NCI-H460 (cell line): ENCODE measurements around the gene SDC3. TPM values are rescaled to one million over a fixed set of nuclear protein-coding genes. Genes with fewer than 3 reads are reported as not detected.
"Not testable (repeated sequence)": the region's sequence is repeated elsewhere in the genome, so short reads cannot be mapped to it uniquely, and the experiment has no call there.

ENCODE experiments used
- DNase-seq: peaks from one replicate; pipeline ENCODE4 v3.0.0-alpha.2; 2016; ENCODE audit warnings: low read depth; ENCODE audit errors: extremely low read depth
- polyA plus RNA-seq: library from polyadenylated mRNA; depleted of rRNA; stranded (reverse); fragments of >200 nt; gene quantifications from 2 replicates; pipeline ENCODE4 v1.2.3, GENCODE V29; 2014; cell fraction: nucleus; rRNA removed
- total RNA-seq: library from RNA; depleted of rRNA; stranded (reverse); fragments of >200 nt; shearing (Covaris generic); gene quantifications from 2 replicates; pipeline ENCODE4 v1.2.3, GENCODE V29; 2014; rRNA removed

Gene SDC3, protein sequence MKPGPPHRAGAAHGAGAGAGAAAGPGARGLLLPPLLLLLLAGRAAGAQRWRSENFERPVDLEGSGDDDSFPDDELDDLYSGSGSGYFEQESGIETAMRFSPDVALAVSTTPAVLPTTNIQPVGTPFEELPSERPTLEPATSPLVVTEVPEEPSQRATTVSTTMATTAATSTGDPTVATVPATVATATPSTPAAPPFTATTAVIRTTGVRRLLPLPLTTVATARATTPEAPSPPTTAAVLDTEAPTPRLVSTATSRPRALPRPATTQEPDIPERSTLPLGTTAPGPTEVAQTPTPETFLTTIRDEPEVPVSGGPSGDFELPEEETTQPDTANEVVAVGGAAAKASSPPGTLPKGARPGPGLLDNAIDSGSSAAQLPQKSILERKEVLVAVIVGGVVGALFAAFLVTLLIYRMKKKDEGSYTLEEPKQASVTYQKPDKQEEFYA
- 9.7 and 11.3 TPM in 2 replicates for total RNA-seq
- polyA plus RNA-seq, result 16.4 and 17.5 TPM in 2 replicates

DNA sequence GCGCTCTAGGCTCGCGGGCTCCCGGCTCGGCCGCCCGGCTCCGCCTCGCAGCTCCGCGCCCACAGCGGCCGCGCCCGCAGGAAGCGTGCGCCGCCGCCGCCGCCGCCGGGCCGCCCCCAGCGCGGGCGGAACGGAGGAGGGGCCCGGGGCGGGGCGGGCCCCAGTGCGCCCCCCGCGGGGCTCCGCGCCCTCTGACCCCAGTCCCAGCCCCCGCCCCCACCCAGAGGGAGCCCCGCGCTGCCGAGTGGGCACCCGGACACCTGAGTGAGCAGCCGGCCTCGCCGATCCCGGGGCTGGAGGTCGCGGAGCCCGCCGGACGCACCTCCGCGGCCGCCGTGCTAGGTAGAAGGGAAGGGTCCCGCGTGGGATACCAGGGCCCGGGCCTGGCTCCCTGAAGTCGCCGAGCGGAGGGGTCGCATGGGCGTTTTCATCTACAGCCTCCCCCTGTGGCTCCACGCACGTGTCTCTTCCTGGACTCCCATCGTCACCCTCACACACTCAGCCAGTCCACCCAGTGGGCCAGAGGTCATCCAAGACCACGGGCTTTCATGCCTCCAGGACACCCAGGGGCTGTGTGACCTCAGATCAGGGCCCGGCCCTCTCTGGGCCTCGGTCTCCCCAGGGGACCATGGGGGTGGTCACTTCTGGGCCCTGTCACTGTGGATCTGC, at the start of gene SDC3:
Gene SDC3, minus strand, starts transcription at position 63 of the 669 bp plus-strand sequence. CDS start 172 bp downstream, outside the sequence.
- DNase-seq, result no peak

DNA sequence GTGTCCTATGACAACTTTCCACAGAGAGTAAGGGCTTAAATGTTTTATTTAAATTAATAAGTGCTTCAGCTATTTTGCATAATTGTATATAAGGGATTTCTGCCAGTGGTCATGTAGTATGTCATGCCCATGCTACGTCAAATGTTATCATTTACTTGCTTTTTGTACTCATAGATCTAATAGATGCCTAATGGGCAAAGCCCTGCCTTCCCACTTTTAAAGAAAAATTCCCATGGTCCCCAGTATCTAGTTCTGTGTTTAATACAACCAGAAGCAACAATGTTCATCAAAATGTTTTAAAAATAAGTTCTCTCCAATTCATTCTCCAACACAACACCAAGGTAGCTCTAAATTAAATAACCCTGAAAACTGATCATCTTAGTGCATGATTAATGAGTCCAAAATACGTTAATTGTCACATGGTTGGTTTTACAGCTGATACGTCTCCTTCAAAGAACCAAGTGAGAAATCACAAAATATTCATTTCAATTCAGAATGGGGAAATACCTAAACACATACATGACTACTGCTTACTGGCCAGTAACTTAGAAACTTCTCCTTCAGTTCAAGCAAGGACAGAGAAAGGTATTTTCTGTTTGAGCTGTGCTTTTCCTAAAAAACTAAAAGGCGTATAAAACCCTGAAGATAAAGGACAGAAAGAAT, 49.1 kb upstream of the SDC3 start:
- no peak for DNase-seq

DNA sequence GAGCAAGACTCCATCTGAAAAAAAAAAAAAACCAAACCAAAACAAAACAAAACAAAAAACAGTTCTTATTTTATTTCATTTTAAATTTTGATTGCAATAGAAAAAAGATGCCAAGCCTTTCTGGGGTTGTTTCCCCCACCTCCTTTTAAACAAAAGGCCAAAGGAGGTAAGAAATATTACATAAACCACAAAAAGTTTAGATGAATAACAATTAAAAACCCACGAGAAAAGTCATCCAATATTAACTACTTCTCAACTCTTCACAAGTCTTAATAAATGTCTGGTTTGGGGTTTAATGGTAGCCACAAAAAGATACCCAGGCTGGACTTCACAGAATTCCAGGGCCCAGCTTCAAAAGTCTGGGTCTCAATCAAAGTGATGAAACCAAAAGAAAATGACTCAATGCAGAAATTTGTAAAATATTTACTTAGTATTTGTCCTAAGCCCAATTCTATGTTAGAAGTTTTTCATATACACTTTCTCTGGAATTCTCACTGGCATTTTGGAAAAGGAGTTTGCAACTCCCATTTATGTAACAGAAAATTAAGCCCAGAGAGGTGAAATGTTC, 47.0 kb upstream of the SDC3 start:
- DNase-seq, result no peak

DNA sequence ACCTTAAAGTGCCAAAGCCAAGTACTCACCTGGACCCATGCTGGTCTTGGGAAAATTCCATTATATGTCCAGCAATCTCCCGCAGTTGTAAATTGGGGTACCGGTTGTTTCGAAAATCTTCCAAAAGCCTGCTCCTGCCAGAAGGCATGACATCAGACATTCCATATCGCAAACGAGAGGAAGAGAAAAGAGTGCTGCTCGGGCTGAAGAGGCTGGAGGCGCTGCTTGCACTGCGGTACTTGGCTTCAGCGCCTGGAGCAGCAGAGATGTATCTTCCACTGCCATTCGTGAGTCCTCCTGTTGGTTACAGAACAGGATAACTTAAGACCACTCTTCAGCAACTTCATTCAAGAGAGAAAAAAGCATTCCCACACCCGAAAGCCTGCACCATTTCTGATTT, 45.1 kb upstream of the SDC3 start:
- no peak for DNase-seq

DNA sequence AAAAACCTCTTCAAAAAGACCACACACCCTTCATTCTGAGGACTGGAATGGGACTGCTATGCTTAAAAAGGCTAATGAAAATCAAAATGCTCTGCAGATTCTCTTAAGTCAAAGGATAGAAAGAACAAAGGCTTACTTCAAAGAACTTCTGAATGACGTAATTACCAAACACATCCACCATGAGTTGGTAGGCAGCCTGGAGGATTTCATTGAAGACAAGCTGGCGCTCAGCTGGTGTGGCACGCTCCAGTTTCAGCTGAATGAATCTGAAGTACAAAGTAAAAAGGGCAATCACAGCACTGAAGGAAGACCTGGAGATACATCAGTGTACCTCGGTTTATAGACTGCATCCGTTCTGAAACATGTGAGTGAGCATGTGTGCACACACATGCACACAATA, 43.5 kb upstream of the SDC3 start:
- no peak for DNase-seq

DNA sequence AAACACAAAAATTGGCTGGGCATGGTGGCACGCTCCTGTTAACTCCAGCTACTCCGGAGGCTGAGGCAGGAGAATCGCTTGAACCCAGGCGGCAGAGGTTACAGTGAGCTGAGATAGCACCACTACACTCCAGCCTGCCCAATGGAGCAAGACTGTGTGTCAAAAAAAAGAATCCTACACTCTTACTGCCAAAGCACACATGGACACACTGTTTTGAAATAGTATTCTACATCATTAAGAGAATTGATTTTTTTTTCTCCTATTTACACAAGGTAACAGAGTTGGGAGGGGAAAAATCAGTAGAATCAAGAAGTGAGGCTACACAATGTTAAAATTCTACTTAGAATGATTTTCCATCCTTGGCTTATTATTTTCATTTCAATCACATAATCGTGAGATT, 42.1 kb upstream of the SDC3 start:
- DNase-seq, result no peak

DNA sequence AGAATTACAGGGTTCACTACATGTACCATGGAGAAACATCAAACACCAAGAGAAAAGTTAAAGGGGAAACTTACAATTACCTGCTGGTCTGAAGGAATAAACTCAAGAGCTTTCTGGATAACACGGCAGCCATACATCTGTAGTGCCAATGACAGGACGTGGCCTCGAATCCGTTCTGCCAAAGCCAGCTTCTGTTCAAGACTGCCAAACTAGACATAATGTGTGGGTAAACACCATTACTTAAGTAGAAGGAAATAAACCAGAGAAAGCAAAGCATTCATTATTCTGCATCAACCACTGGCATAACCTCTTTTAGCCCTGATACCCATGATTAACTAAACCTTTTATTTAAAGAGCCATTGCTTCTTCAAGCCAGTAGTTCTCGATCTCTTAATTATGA, 41.5 kb upstream of the SDC3 start:
- DNase-seq, result no peak

DNA sequence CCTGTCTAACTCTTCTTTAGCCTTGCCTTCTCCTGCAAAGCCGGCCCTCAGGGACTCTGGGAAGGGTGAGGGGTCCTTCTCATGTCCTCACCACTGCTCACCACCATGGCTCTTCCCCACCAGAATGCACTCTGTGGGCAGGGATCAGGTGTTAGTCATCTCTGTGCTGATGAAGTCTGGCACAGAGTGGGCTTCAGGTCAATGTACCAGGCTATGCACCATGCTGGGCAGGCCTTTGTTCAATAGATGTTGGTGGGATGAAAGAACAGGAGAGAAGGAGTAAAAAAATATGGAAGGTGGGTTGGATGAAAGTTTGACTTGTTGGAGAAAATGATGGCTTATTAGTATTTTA, 40.9 kb upstream of the SDC3 start:
- DNase-seq, result not testable (repeated sequence)

DNA sequence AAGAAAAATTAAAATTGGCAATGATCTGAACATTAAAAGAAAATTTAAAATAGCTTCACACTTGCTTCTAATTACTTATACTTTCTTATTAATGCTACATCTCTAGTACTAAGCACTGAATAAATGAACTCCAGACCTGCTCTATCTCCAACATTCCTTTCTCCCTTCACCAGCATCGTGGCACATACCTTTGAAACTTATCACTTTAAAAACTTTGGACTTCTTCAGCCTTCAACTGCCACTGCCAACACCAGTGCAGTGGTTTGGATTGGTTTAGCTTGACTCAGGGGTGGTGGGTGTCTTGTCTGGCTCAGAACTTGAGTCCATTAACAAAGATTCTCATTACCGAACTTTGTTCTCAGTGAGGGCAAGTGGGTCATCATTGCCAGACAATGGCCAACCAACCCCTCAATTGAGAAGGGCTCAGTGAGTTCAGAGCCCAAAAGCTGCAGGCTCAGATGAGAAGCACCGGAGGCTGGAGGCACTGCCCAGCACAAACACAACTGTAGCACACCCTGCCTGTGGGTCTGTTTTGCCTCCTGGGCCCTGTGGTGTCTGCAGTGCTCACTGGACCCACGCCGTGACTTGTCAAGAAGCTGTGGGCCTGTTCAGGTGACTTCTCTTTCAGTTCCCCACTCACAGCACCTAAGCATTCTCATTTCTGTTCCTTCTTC, 40.4 kb upstream of the SDC3 start:
- not testable (repeated sequence) for DNase-seq

DNA sequence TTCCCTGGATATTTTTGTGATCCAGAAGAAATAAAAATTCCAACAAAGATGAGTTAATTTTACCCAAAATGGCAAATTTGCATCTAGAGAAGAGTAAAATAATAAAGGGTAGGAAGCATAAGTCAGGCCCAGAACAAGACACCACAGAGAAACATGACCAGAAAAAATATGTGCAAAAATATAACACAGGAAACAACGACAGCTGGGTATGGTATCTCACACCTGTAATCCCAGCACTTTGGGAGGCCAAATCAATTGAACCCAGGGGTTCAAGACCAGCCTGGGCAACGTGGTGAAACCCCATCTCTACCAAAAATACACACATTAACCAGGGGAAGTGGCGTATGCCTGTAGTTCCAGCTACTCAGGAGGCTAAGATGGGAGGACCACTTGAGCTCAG, 39.7 kb upstream of the SDC3 start:
- DNase-seq, result no peak

DNA sequence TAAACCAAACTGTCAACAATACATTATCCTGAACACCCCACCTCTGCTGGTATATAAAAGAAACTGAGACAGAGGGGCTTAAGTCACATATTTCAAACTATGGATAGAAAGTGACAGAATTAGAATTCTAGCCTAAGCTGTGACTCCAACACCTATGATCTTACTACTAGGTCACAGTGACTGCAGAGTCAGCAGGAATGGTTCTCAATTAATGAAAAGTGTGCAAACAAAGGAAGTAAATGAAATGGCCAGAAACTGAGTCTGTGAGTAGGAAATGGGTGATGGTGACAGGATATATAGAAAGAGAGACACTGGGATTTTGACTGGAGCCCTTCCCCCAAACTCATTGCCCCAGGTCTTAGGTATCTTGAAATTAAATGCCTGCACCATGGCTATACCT, 38.7 kb upstream of the SDC3 start:
- DNase-seq, result no peak

DNA sequence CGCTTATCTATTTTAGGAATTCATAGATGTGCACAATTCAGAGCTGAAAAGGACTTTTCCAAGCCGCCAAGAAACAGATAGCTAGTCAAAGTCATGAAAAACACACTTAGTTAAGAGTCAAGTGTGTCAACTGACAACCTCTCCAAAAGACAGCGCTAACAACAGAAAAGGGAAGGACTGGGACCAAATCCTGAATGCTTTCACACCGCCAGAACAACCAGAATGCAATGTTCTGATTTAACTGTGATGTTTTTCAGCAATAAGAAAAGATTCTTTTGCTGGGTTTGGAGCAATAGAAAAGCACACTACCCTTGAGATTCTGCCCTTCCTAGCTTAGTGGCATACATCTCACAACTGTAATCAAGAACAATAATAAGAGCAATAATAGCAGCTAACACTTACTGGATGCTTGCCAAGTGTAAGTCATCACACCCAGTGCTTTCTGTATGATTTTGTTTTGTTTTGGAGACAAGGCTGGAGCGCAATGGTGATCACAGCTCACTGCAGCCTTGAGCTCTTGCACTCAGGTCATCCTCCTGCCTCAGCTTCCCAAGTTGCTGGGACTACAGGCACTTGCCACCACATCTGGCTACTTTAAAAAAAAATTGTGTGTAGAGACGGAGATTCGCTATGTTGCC, 33.9 kb upstream of the SDC3 start:
- no peak for DNase-seq

DNA sequence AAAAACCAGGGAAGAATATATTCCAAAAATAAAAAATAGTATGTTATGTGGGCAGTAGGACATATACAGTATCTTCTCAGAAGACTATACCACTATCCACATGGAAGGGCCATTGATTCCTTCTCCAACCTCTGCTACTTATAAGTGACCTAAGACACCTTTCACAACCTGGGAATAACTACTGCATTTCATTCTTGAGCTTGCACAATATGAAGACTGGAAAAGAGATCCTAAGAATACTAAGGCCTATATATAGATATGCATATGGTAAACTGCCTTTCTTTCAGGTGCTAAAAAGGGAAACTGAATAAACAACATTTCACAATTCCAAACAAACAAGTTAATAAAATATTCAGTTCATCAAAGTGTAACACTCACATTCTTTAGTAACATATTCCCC, 32.0 kb upstream of the SDC3 start:
- no peak for DNase-seq

DNA sequence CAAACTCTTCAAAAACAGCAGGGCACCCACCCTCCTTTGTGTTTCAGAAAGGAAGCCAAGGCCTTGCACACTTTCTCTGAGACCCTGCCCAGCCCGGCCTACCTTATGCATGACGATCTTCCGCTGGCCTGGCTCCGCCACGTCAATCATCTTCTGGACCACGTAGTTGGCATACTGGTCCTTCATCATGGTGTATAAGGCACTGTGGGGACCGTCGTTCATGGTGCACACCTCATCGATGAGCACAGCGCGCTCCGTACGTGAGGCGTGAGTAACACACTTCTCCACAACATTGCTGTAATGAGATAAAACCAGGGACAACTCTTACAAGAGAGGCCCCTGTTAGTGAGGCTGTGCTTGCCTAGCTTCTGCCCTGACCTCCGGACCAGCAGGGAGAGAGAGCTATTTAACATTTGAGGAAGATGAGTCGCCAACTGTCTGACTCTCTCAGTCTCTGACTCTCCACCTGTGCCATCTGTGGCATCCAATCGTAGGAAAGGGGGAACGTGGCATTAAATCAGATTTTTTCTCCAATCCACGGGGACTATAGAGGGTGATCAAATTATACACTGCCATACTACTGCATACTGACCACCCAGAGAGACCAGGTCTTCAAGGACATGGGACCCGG, 28.1 kb upstream of the SDC3 start:
- no peak for DNase-seq

DNA sequence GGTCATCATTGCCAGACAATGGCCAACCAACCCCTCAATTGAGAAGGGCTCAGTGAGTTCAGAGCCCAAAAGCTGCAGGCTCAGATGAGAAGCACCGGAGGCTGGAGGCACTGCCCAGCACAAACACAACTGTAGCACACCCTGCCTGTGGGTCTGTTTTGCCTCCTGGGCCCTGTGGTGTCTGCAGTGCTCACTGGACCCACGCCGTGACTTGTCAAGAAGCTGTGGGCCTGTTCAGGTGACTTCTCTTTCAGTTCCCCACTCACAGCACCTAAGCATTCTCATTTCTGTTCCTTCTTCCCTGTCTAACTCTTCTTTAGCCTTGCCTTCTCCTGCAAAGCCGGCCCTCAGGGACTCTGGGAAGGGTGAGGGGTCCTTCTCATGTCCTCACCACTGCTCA, 27.2 kb upstream of the SDC3 start:
- DNase-seq, result not testable (repeated sequence)

DNA sequence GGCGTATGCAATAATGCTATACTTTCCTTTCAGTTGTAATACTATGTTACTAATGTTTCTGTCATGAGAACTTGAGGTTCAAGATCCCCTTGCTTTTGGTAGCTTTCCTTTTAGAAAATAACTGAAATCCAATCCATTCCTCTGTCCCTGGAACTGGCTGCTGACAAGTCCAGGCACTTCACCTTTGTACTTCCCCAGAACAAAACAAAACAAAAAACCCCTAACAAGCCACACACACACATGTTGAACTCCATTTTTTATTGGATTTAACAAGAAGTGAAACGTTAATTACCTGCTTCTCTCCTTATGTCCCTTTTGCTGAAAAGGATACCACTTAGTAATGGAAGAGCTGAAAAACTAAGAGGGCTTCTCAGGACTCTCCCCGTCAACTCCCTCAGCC, 26.1 kb upstream of the SDC3 start:
- no peak for DNase-seq

DNA sequence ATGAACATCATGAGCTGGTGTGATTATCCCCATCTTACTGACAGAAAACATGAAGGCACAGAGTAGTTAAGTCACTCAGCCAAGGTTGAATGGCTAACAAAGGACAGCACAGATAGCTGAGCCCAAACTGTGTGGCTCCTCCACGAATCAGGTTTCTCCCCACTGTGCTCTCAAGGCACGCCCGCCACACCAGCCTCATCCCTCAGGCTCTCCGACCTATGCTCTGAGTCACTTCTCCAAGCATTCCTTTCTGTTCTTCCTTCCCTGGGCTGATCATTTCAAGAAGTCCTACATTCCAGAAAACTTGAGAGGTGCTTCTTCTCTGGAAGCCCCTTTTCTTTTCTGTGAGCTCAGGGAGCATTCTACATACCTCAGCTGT, 25.3 kb upstream of the SDC3 start:
- no peak for DNase-seq

DNA sequence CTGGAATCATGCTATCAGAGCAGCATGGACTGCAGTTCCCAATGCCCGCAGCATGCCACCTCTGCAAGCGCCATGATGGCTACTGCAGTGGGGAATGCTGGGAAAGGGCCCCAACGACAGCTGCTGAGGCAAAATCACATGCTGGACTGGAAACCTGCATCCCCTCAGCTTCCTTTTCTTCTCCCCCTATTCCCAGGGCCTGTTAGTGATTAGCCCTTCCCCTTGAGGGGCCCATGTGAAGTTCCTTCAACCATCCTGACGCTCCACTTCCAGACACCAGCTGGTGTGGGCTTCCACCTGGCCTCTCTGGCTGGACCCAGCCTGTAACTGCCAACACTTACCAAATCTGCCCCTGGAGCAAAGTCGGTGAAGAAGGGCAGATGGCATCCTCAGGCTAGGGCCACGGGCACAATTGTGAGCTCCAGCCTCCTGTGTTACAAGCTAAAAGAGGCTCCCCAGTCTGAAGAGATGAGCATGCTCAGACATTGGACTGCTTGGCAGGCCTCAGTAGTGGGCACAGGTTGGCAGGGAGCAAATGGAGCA, 22.1 kb upstream of the SDC3 start:
- no peak for DNase-seq

DNA sequence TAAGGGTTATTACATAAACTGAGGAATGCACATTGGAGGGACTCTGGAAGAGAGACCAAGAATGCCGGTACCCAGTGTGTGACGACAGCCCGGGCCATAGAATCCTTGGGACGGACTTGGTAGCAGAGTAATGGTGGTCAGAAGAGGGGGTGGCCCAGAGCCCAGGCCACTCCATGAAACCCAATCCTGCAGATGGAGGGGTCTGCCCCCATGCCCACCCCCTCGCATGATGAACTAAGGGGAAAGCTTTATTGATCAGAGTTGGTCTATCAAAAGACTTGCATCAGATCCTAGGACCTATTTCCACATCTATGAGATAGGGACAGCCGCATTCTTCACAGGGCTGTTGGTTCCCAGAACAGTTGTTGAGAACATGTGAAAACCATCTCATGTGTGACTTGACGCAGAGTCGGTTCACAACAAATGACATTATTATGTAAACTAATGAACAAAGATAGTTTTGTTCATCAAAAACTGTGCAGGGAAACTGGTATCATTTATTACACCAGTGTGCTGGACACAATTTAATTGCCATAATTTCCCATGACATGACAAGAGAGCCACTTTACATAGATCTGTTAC, 21.5 kb upstream of the SDC3 start:
- DNase-seq, result no peak
